GM19372 (cell line): ENCODE results near the gene PDGFD.

ENCODE experiments used
- ATAC-seq: cut with Tn5 transposase; IDR thresholded peaks from one replicate; pipeline ENCODE4 v1.9.1; 2021; ENCODE audit warnings: mild to moderate bottlenecking, low read depth, moderate library complexity; ENCODE audit not compliant: unreplicated experiment

PDGFD gene

GRCh38 chr11:103970701-103971249 is 193.2 kb downstream of the PDGFD start:
- peak; percentile 93 for ATAC-seq

- no peak for ATAC-seq
Measured at GRCh38 chr11:103968685-103969084, 195.3 kb downstream of the PDGFD start.

GRCh38 chr11:103967985-103968384 is 196.0 kb downstream of the PDGFD start:
- no peak for ATAC-seq

DNA sequence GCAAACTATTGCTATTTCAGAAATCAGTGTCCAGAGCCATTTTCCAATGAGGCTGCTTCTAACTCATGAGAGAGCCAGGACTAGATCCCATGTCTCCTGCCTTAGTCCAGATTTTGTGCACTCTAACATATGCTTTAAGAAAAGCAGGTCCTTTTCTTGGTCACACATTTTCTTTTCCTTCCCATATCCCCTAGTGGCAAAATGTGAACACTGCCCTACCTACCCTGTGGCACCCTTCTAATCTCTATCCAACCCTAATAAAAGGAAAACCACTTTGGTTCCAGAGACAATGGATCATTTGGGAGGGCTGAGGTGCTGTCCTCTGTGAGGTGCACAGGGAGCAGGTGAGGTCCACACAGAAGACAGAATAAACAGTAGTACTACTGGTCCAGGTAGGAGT is 199.6 kb downstream of the PDGFD start:
- no peak for ATAC-seq

GRCh38 chr11:103963648-103964047 is 200.3 kb downstream of the PDGFD start:
- no peak for ATAC-seq

DNA sequence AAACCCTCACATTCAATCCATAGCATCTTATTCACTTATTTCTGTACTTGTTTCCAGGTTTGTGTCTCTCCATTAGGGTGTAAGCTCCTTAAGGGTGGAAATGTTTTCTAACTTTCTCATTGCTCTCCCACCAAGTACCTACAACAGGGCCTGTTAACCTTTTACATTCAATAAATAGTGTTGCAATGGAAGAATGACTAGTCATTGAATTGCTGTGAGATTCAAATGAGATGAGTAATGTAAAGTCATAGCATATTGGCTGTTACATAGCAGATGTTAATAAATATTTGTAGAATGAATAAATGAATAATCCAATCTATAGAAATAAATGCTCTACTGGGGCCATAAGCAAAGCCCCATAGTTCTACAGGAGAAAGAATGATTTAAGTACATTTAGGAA is 202.9 kb downstream of the PDGFD start:
- ATAC-seq: no peak

DNA sequence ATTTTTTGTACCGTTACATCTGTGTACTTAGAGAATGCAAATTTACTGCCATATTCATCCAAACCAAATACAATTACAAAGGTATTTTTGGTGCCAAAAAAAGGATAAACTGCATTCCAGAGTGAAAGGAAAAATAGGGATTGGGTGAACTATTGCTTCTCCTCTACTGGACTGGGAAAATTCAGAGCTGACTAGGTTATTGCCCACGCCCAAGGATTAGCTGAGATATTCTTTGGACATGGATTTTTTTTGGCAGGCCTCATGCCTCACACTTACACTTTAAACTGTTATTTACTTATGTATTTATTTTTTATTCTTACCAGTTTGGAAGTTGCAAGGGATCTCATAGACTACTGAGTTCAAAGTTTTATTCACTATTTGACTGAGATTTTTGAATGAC is 203.8 kb downstream of the PDGFD start:
- no peak for ATAC-seq

- peak; percentile 98 for ATAC-seq
Measured at GRCh38 chr11:103959279-103959942, 204.5 kb downstream of the PDGFD start.

GRCh38 chr11:103958475-103959215 is 205.3 kb downstream of the PDGFD start:
- ATAC-seq: peak; percentile 42

DNA sequence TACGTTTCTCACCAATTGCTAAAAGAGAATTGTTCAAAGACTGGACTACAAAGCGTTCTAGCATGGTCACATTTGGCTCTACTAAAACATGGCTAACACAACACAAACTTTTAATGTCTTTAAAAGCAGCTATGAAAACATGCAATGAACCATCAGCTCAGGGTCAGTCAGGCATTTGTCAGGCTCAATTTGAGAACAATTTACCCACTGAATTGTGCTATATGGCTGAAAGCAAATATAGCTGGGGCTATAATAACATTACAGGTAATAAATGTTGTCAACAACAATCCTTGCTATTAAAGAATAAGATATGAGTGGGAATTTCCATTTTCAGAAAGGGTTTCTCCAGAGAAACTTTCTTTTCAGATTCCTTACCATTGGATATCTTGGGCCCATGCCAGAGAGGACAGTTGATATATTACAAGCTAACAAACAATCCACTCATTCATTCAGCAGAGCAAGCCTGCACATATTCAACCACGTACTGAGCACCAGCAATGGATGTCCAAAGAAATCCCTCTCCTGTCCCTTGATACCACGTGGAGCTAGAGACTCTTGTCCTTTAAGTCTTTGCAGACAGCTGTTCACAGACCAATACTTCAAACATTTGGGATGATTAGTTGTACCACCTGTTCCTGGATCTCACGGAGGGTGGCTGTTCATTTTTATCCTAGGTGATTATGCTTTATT is 210.0 kb downstream of the PDGFD start:
- no peak for ATAC-seq

DNA sequence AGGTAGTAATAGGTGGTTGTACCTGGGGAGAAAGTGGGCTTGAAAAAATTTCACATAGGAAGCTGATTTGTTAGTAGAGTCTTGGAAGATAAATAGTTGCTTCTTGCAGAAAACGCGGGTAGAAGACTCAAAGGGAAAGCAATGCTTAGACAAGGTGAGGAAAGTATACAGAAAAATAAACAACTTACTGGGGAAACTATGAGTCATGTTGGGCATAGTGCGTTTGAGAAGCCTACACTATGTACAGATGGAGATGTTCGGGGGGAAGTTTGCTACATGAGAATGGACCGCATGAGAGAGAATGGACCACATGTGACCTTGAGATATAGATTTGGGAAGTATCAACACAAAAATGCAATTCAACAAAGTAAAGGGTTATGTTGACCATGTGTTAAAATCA is 214.2 kb downstream of the PDGFD start:
- no peak for ATAC-seq

DNA sequence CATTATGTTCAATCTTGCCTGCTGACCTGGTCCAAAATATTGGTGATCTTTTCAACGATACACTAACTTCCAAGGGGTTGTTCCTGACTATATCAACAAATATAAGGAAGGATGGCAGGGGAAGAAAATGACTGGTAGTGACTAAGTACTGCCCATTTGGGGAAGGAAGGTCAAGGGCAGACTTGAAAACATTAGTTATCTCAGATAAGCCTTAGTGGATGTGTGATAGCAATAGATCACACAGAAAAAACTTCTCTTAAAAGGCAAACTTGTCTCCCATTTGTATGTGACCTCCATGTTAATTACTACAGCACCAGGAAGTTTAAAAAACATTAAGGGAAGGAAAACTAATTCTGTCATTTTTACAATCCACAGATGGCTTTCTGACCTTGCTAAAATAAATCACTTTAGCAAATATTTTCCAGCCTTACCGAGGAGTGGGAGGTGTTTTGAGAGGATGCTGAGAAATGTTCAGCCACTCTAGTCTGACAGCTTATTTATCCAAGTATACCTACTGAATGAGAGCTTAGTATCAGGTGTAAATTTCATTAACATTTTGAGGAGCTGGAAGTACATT is 215.7 kb downstream of the PDGFD start:
- no peak for ATAC-seq

DNA sequence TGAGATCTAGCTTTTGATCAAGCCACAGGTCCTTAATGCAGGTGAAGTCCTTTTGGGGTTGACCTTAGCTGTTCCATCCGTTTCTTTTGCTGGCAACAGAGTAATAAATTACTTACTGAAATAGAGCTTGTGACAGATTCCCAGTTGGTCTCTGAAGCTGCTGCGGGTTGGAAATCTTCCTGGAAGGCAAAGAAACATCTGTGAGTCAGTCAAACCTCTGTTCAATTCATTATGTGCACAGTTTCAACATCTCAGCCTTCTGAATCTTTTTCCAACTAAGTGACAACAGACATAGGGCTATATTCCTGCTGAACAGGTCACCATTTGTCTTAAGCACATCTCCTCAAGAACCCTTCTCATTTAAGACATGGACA is 216.4 kb downstream of the PDGFD start:
- ATAC-seq: no peak

GRCh38 chr11:103946793-103947545 is 217.0 kb downstream of the PDGFD start:
- no peak for ATAC-seq

GRCh38 chr11:103944251-103944940 is 219.6 kb downstream of the PDGFD start:
- ATAC-seq: no peak

- ATAC-seq: no peak
Measured at GRCh38 chr11:103942646-103943045, 221.3 kb downstream of the PDGFD start.

DNA sequence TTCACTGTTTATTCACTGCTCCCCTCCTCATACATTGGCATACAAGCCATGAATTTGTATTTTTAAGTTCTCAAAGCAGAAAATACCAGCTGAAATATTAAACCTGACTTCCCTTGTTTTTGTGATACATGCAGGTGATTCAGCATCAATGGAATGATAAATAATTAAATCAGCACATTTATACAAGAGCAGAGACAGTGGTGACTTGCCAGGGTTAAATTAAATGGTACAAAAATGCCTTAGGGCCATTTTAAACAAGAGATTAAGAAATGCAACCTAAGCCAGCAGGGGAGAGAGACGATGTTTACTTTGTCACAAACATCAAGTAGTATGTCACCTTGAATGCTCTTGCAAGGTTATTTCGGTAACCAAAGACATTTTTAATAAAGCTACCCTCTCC is 223.4 kb downstream of the PDGFD start:
- ATAC-seq: no peak

DNA sequence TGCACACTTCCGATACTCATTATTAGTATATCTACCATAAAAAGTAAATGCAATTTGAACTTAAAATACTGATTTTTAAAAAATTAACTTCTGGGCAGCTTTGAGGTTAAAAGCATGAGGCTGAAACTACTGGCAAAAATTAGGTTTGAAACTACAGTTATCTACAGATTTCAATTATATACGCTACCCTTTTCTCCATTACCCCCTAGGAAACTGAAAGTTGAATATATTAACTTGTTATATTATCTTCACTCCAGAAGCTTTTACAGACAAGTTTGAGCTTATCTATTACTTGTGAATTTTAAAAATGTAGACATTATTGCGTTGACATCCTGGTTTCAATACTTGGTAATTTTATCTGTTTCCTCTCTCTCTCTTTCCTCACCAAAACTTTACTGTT is 224.3 kb downstream of the PDGFD start:
- ATAC-seq: no peak

GRCh38 chr11:103936059-103936458 is 227.9 kb downstream of the PDGFD start:
- ATAC-seq: peak; percentile 64

DNA sequence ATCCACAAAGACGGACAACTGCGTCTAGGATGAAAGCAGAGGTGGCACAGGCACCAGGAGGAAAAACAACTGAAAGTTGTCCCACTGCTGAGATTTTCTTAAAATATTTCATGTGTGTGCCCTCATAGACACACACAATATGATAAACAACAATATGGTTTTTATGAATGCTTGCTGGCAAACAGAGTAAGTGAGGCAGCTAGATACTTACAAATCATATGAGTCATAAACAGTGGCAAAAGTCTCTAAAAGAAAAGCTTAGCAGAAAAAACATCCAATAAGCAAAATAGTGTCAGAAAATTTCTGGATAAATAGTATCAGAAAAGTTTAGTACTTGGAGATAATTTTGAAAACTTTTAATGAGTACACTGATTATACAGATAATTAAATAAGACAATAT is 228.7 kb downstream of the PDGFD start:
- ATAC-seq: no peak
